ENCODE measurements around the gene CPAMD8.
"Not testable (repeated sequence)": the region's sequence is repeated elsewhere in the genome, so short reads cannot be mapped to it uniquely, and the experiment has no call there.

Gene CPAMD8

GRCh38 chr19:16875584-16876555, 150.7 kb downstream of the CPAMD8 start:
- no peak overlapping the region for H3K27ac ChIP-seq
- no peak overlapping the region for H3K4me2 ChIP-seq
- H3K4me1 ChIP-seq (ENCODE audit: low read depth, poor library complexity, severe bottlenecking) = peaks cover 26% of the 10 kb centered on the region
- no peak overlapping the region for H2AFZ ChIP-seq (ENCODE audit: low read depth)
- no peak overlapping the region for H3K4me3 ChIP-seq (IDR thresholded peaks at IDR 0.05; ENCODE audit: insufficient read depth, low read depth, low read length)
- no peaks in the 10 kb centered on the region for H4K20me1 ChIP-seq (ENCODE audit: insufficient read depth)
- H3K9ac ChIP-seq = no peak overlapping the region
- no peaks in the 10 kb centered on the region; the same call in 1 of the 2 replicates for H3K79me2 ChIP-seq (ENCODE audit: insufficient read depth, low read depth)
- TF ChIP-seq CTCF (conservative IDR thresholded peaks at IDR 0.05; ENCODE audit: low read depth, low read length) = no peak
- H3K36me3 ChIP-seq (ENCODE audit: insufficient read depth) = peaks cover 5% of the 10 kb centered on the region; the same call in 1 of the 2 replicates
- no peaks in the 10 kb centered on the region for H3K27me3 ChIP-seq (ENCODE audit: insufficient read depth, low read depth)

- not testable (repeated sequence) for H3K27me3 ChIP-seq (ENCODE audit: insufficient read depth, low read depth); H3K4me2 ChIP-seq; H3K9ac ChIP-seq; H3K4me3 ChIP-seq (IDR thresholded peaks at IDR 0.05; ENCODE audit: insufficient read depth, low read depth, low read length); H2AFZ ChIP-seq (ENCODE audit: low read depth); H4K20me1 ChIP-seq (ENCODE audit: insufficient read depth); H3K36me3 ChIP-seq (ENCODE audit: insufficient read depth); H3K79me2 ChIP-seq (ENCODE audit: insufficient read depth, low read depth)
- Histone ChIP-seq H3K4me1 (ENCODE audit: low read depth, poor library complexity, severe bottlenecking) (peaks cover 26% of the 10 kb centered on the region), H3K27ac (peak overlapping the region; percentile 73)
Observed at GRCh38 chr19:16874978-16875299, 151.7 kb downstream of the CPAMD8 start.

GRCh38 chr19:16874250-16874977, 152.2 kb downstream of the CPAMD8 start:
- H3K4me2 ChIP-seq = no peak overlapping the region
- H3K79me2 ChIP-seq (ENCODE audit: insufficient read depth, low read depth) = no peaks in the 10 kb centered on the region; the same call in 1 of the 2 replicates
- TF ChIP-seq CTCF (conservative IDR thresholded peaks at IDR 0.05; ENCODE audit: low read depth, low read length) = no peak
- no peaks in the 10 kb centered on the region for H3K27me3 ChIP-seq (ENCODE audit: insufficient read depth, low read depth)
- H3K27ac ChIP-seq = peak overlapping the region; percentile 73
- peaks cover 26% of the 10 kb centered on the region for H3K4me1 ChIP-seq (ENCODE audit: low read depth, poor library complexity, severe bottlenecking)
- no peaks in the 10 kb centered on the region for H4K20me1 ChIP-seq (ENCODE audit: insufficient read depth)
- H2AFZ ChIP-seq (ENCODE audit: low read depth) = no peak overlapping the region
- no peak overlapping the region for H3K4me3 ChIP-seq (IDR thresholded peaks at IDR 0.05; ENCODE audit: insufficient read depth, low read depth, low read length)
- no peak overlapping the region; the same call in 1 of the 2 replicates for H3K9ac ChIP-seq
- peaks cover 4% of the 10 kb centered on the region; the same call in 1 of the 2 replicates for H3K36me3 ChIP-seq (ENCODE audit: insufficient read depth)

DNA sequence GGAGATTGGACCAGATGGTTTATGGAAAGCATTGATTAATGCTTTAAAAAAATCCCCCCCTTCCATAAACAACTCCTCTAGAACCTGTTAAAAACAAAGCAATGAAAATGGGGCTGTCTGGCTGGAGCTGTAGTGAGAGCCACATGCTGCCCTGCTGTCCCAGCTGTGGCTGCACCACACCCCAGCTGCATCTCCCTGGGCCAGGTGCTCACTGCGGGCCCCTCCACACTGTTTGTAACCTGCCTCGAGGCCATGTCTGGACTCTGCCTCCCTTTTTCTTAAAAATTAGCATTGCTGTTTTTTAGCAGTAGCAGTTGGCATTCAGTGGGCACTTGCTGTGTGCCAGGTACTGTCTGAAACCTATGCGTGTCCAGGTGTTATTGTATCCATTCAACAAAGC, 153.0 kb downstream of the CPAMD8 start:
- no peaks in the 10 kb centered on the region; the same call in 1 of the 2 replicates for H3K36me3 ChIP-seq (ENCODE audit: insufficient read depth)

More for the DNA sequence above, 153.0 kb downstream of the CPAMD8 start:
- H3K4me1 ChIP-seq (ENCODE audit: low read depth, poor library complexity, severe bottlenecking) = peaks cover 26% of the 10 kb centered on the region
- no peak overlapping the region for H3K9ac ChIP-seq
- peak overlapping the region; percentile 73 for H3K27ac ChIP-seq
- no peaks in the 10 kb centered on the region for H3K27me3 ChIP-seq (ENCODE audit: insufficient read depth, low read depth)
- H4K20me1 ChIP-seq (ENCODE audit: insufficient read depth) = no peaks in the 10 kb centered on the region
- H2AFZ ChIP-seq (ENCODE audit: low read depth) = no peak overlapping the region
- H3K4me2 ChIP-seq = no peak overlapping the region
- H3K4me3 ChIP-seq (IDR thresholded peaks at IDR 0.05; ENCODE audit: insufficient read depth, low read depth, low read length) = no peak overlapping the region
- TF ChIP-seq CTCF (conservative IDR thresholded peaks at IDR 0.05; ENCODE audit: low read depth, low read length) = no peak
- no peaks in the 10 kb centered on the region; the same call in 1 of the 2 replicates for H3K79me2 ChIP-seq (ENCODE audit: insufficient read depth, low read depth)
